Measurements from ENCODE around the gene ZFYVE9. TPM values are rescaled to one million over a fixed set of nuclear protein-coding genes. Genes with fewer than 3 reads are reported as not detected.

ZFYVE9 gene
- total and polyA plus RNA-seq, 12 donors = 3.4 to 28.9 (median 22.2) TPM

DNA sequence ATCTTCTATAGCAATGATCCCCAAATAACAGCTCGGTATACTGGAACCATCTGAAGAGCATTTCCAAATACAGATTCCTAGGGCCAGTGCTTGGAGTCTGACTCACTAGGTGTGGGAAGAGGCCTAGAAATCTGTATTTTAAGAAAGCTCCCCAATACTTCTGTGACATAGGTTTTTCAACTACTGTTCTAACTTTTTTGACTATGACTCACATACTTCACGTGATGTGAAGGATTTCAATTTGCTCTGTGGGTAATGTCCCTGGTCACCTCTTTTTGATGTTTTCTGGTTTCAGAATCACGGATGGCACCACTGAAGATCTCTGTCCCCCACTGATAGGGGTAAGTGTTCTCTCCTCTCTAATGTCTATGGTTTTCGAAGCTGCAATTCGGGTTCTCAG, 251.3 kb downstream of the ZFYVE9 start:
- H3K36me3 ChIP-seq (replicated peaks in 1 of 2) = no peaks in the 10 kb centered on the region
- intact Hi-C loops (cut with DNase I) = no loop called here
- no peak for DNase-seq
- no peak overlapping the region for H3K27ac ChIP-seq
- no peaks in the 10 kb centered on the region for H3K4me1 ChIP-seq (replicated peaks in 1 of 2)
- WGBS, 4 donors = 92 to 98% (median 96%) methylated on average over 5 of the region's 5 CpGs
- no peak overlapping the region for H3K4me3 ChIP-seq
- TF ChIP-seq POLR2A (IDR thresholded peaks at IDR 0.05) = no peak
- TF ChIP-seq, protein P1, sequence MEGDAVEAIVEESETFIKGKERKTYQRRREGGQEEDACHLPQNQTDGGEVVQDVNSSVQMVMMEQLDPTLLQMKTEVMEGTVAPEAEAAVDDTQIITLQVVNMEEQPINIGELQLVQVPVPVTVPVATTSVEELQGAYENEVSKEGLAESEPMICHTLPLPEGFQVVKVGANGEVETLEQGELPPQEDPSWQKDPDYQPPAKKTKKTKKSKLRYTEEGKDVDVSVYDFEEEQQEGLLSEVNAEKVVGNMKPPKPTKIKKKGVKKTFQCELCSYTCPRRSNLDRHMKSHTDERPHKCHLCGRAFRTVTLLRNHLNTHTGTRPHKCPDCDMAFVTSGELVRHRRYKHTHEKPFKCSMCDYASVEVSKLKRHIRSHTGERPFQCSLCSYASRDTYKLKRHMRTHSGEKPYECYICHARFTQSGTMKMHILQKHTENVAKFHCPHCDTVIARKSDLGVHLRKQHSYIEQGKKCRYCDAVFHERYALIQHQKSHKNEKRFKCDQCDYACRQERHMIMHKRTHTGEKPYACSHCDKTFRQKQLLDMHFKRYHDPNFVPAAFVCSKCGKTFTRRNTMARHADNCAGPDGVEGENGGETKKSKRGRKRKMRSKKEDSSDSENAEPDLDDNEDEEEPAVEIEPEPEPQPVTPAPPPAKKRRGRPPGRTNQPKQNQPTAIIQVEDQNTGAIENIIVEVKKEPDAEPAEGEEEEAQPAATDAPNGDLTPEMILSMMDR (IDR thresholded peaks at IDR 0.05) = no peak
- no peaks in the 10 kb centered on the region for H3K27me3 ChIP-seq
- no peaks in the 10 kb centered on the region for H3K9me3 ChIP-seq (replicated peaks in 1 of 3)

Other genes starting within 250 kb of the ZFYVE9 start
- 1 to 10 TPM in 7 of 9 donors, under 1 TPM in 2; 0.48 to 9.2 (median 2.2) TPM for gene RAB3B, start 151.4 kb upstream of the ZFYVE9 start, total RNA-seq
- 1 to 10 TPM in 2 of 3 donors, under 1 TPM in 1; 0.20 to 4.9 (median 1.2) TPM for gene RAB3B, start 151.4 kb upstream of the ZFYVE9 start, polyA plus RNA-seq
- gene KTI12, start 108.3 kb upstream of the ZFYVE9 start, total RNA-seq = 10 to 100 TPM; 10.3 to 20.4 (median 13.0) TPM
- gene KTI12, start 108.3 kb upstream of the ZFYVE9 start, polyA plus RNA-seq = 1 to 10 TPM; 4.7 to 9.1 (median 6.2) TPM
- 10 to 100 TPM; 37.4 to 74.8 (median 54.8) TPM for gene TXNDC12, start 86.9 kb upstream of the ZFYVE9 start, total RNA-seq
- 10 to 100 TPM; 14.5 to 18.7 (median 18.7) TPM for gene TXNDC12, start 86.9 kb upstream of the ZFYVE9 start, polyA plus RNA-seq
- gene BTF3L4, start 85.8 kb upstream of the ZFYVE9 start, total RNA-seq = 10 to 100 TPM; 39.4 to 99.6 (median 55.2) TPM
- gene BTF3L4, start 85.8 kb upstream of the ZFYVE9 start, polyA plus RNA-seq = 100 to 1,000 TPM in 1 of 3 donors, 10 to 100 TPM in 2; 47.6 to 126 (median 72.3) TPM
- gene CC2D1B, start 224.1 kb downstream of the ZFYVE9 start, total RNA-seq = 10 to 100 TPM; 24.7 to 40.6 (median 29.6) TPM
- 10 to 100 TPM; 23.8 to 43.0 (median 32.0) TPM for gene CC2D1B, start 224.1 kb downstream of the ZFYVE9 start, polyA plus RNA-seq

All from adrenal gland (tissue), 12 donors.